ENCODE measurements around the gene STUM. TPM values are rescaled to one million over a fixed set of nuclear protein-coding genes. Genes with fewer than 3 reads are reported as not detected.

The STUM gene
- total RNA-seq, 1 donor from 2014 or later, result 0.55 TPM

GRCh38 chr1:226534645-226535044, 13.9 kb upstream of the STUM start:
- Mint-ChIP-seq H3K27ac (no peak overlapping the region), H3K36me3 (ENCODE audit: insufficient read depth) (no peaks in the 10 kb centered on the region), H3K27me3 (peaks cover 5% of the 10 kb centered on the region), H3K4me3 (ENCODE audit: low read depth) (no peak overlapping the region), H3K9me3 (ENCODE audit: low read depth) (no peaks in the 10 kb centered on the region), H3K4me1 (ENCODE audit: low read depth) (peaks cover 10% of the 10 kb centered on the region)
- DNase-seq (ENCODE audit: low spot score, unreplicated experiment), result no peak
- no peak for TF ChIP-seq CTCF (IDR thresholded peaks at IDR 0.05; ENCODE audit: unreplicated experiment)

GRCh38 chr1:226535666-226536065, 12.9 kb upstream of the STUM start:
- H3K9me3 Mint-ChIP-seq (ENCODE audit: low read depth), result no peaks in the 10 kb centered on the region
- no peak overlapping the region for H3K27ac Mint-ChIP-seq
- no peak overlapping the region for H3K4me3 Mint-ChIP-seq (ENCODE audit: low read depth)
- no peak for DNase-seq (ENCODE audit: low spot score, unreplicated experiment)
- no peak for TF ChIP-seq CTCF (IDR thresholded peaks at IDR 0.05; ENCODE audit: unreplicated experiment)
- no peaks in the 10 kb centered on the region for H3K36me3 Mint-ChIP-seq (ENCODE audit: insufficient read depth)
- H3K27me3 Mint-ChIP-seq, result no peaks in the 10 kb centered on the region
- peaks cover 10% of the 10 kb centered on the region for H3K4me1 Mint-ChIP-seq (ENCODE audit: low read depth)

GRCh38 chr1:226541231-226541630, 7.3 kb upstream of the STUM start:
- peaks cover 6% of the 10 kb centered on the region for H3K4me1 Mint-ChIP-seq (ENCODE audit: low read depth)
- H3K36me3 Mint-ChIP-seq (ENCODE audit: insufficient read depth), result no peaks in the 10 kb centered on the region
- peaks cover 19% of the 10 kb centered on the region for H3K27me3 Mint-ChIP-seq
- DNase-seq (ENCODE audit: low spot score, unreplicated experiment), result no peak
- TF ChIP-seq CTCF (IDR thresholded peaks at IDR 0.05; ENCODE audit: unreplicated experiment), result no peak
- no peaks in the 10 kb centered on the region for H3K9me3 Mint-ChIP-seq (ENCODE audit: low read depth)
- H3K4me3 Mint-ChIP-seq (ENCODE audit: low read depth), result no peak overlapping the region
- no peak overlapping the region for H3K27ac Mint-ChIP-seq

- no peak for TF ChIP-seq CTCF (IDR thresholded peaks at IDR 0.05; ENCODE audit: unreplicated experiment)
- H3K36me3 Mint-ChIP-seq (ENCODE audit: insufficient read depth), result no peaks in the 10 kb centered on the region
- H3K27me3 Mint-ChIP-seq, result peaks cover 26% of the 10 kb centered on the region
- H3K9me3 Mint-ChIP-seq (ENCODE audit: low read depth), result no peaks in the 10 kb centered on the region
- H3K4me3 Mint-ChIP-seq (ENCODE audit: low read depth), result no peak overlapping the region
- H3K4me1 Mint-ChIP-seq (ENCODE audit: low read depth), result peaks cover 6% of the 10 kb centered on the region
- no peak overlapping the region for H3K27ac Mint-ChIP-seq
- DNase-seq (ENCODE audit: low spot score, unreplicated experiment), result no peak
Measured at GRCh38 chr1:226541631-226542622, 6.6 kb upstream of the STUM start.

- DNase-seq (ENCODE audit: low spot score, unreplicated experiment), result no peak
- Mint-ChIP-seq H3K36me3 (ENCODE audit: insufficient read depth) (no peaks in the 10 kb centered on the region), H3K4me3 (ENCODE audit: low read depth) (no peak overlapping the region), H3K9me3 (ENCODE audit: low read depth) (no peaks in the 10 kb centered on the region), H3K4me1 (ENCODE audit: low read depth) (peaks cover 6% of the 10 kb centered on the region), H3K27ac (no peak overlapping the region), H3K27me3 (peaks cover 31% of the 10 kb centered on the region)
- no peak for TF ChIP-seq CTCF (IDR thresholded peaks at IDR 0.05; ENCODE audit: unreplicated experiment)
Measured at GRCh38 chr1:226542623-226543103, 5.9 kb upstream of the STUM start.
